Measurements from ENCODE around the gene RHOD. TPM values are rescaled to one million over a fixed set of nuclear protein-coding genes. Genes with fewer than 3 reads are reported as not detected.

RHOD gene
- total and polyA plus RNA-seq, 2 donors from 2014 or later: 20.9 to 50.2 TPM

DNA sequence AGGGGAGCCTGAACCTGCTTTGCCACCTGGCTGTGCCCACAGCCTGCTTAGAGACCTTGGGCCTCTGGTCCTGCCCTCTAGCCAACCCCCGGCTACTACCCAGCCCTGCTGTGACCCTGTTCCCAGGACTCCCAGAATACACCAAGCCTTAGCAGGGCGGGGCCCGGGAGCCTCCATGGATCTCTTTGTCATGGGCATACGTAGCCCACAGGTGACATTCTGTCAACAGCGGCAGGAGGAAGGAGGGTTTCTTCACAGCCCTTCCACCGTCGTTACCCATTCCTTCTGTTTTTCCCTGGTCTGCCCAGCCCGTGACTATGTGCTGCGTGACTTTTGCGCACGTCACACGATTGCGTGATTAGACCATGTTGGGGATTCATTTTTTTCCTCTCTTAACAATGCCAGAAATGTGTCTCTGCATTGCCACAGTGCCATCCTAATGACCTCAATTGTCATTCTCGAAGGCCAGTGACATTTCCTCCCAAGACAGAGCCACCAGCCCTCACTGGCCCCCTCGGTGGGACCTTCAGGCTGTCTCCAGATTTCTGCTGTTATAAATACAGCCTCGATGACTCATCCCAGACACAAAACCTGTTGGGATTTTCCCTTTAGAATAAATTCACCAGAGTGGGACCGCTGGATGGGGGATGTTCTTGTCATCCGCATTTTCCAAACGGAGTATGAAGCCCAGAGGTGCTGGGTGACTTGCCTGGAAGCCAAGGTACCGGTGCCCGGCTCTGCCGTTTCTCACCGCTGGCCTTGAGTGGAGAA lies 24.7 kb upstream of the RHOD start:
- H3K4me1 ChIP-seq (ENCODE audit: control insufficient read depth in 2 of 3, insufficient read depth in 2 of 3, low read depth in 1 of 3, low read length in 3 of 3): no peaks in the 10 kb centered on the region
- no peak overlapping the region for H3K9ac ChIP-seq (ENCODE audit: low read length in 3 of 3)
- no peaks in the 10 kb centered on the region for H3K27me3 ChIP-seq (ENCODE audit: control insufficient read depth, insufficient read depth, low read length)
- TF ChIP-seq, protein P1, sequence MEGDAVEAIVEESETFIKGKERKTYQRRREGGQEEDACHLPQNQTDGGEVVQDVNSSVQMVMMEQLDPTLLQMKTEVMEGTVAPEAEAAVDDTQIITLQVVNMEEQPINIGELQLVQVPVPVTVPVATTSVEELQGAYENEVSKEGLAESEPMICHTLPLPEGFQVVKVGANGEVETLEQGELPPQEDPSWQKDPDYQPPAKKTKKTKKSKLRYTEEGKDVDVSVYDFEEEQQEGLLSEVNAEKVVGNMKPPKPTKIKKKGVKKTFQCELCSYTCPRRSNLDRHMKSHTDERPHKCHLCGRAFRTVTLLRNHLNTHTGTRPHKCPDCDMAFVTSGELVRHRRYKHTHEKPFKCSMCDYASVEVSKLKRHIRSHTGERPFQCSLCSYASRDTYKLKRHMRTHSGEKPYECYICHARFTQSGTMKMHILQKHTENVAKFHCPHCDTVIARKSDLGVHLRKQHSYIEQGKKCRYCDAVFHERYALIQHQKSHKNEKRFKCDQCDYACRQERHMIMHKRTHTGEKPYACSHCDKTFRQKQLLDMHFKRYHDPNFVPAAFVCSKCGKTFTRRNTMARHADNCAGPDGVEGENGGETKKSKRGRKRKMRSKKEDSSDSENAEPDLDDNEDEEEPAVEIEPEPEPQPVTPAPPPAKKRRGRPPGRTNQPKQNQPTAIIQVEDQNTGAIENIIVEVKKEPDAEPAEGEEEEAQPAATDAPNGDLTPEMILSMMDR (IDR thresholded peaks at IDR 0.05; ENCODE audit: borderline replicate concordance, extremely low read depth, insufficient read depth): no peak
- DNase-seq (no peak), FAIRE-seq (no peak)
- intact Hi-C loops (cut with DNase I): no loop called here
- H3K9me3 ChIP-seq (ENCODE audit: control insufficient read depth in 2 of 3, insufficient read depth in 1 of 3, low read length in 3 of 3): no peaks in the 10 kb centered on the region
- no peak overlapping the region for H3K4me3 ChIP-seq (ENCODE audit: low read length in 3 of 3)
- H3K27ac ChIP-seq (ENCODE audit: low read depth in 2 of 2, low read length in 2 of 2): no peak overlapping the region
- no peaks in the 10 kb centered on the region for H3K36me3 ChIP-seq (ENCODE audit: control insufficient read depth in 2 of 3, insufficient read depth in 3 of 3, low read length in 3 of 3)

DNA sequence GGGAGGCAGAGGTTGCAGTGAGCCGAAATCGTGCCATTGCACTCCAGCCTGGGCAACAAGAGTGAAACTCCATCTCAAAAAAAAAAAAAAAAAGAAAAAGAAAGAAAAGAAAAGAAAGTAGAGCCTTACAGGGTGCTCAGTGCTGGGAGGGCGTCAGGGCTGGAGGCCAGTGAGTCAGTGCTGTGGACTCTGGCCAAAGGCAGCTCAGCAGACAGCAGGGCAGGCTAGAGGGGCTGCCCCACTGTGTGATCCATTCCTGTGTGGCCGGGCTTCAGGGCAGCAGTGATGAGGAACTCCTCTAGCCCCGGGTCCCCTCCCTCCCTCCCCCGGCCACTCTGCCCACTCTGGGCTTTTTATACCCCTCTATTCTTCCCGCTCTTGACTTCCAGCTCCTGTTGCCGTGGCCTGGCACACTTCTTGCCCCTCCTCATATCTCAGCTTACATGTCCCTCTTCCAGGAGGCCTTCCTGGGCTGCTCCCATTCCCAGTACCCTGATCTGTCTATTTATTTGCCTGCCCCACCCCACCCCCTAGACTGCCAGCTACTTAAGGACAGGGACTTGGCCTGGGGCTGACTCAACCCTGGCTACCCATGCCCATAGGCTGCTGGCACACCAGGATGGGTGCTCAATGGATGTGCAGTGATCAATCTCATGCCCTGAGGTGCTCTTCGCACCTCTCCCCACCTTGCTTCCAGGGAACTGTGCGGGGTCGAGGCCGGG lies 23.7 kb upstream of the RHOD start:
- H3K27me3 ChIP-seq (ENCODE audit: control insufficient read depth, insufficient read depth, low read length): no peaks in the 10 kb centered on the region
- H3K27ac ChIP-seq (ENCODE audit: low read depth in 2 of 2, low read length in 2 of 2): no peak overlapping the region
- H3K4me3 ChIP-seq (ENCODE audit: low read length in 3 of 3): no peak overlapping the region
- FAIRE-seq (no peak), DNase-seq (peak in 1 of 5 donors; percentile 88)
- no peaks in the 10 kb centered on the region for H3K36me3 ChIP-seq (ENCODE audit: control insufficient read depth in 2 of 3, insufficient read depth in 3 of 3, low read length in 3 of 3)
- TF ChIP-seq, protein P1 (IDR thresholded peaks at IDR 0.05; ENCODE audit: borderline replicate concordance, extremely low read depth, insufficient read depth): no peak
- intact Hi-C loops (cut with DNase I): no loop called here
- no peak overlapping the region for H3K9ac ChIP-seq (ENCODE audit: low read length in 3 of 3)
- no peaks in the 10 kb centered on the region for H3K4me1 ChIP-seq (ENCODE audit: control insufficient read depth in 2 of 3, insufficient read depth in 2 of 3, low read depth in 1 of 3, low read length in 3 of 3)
- no peaks in the 10 kb centered on the region for H3K9me3 ChIP-seq (ENCODE audit: control insufficient read depth in 2 of 3, insufficient read depth in 1 of 3, low read length in 3 of 3)

DNA sequence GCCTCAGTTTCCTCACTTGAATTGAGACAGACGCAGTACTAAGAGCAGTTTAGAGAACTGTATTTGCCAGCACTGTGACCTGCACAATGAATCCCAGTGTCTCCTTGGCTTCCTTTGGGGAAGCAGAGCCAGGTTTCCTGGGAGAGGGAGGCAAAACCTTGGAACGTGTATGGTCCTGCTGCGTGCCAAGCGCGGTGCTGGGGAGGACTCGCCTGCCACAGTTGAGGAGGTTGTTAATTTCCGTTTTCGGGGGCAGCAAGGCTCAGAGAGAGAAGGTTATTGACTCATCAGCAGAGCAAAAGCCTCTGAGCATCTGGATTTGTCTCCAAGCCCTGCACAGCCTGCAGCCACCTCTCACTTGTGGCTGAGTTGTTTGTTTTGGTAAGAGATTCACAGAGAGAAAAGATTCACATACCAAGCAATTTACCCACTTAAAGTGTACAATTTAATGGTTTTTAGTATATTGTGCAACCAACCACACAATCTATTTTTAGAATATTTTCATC lies 22.9 kb upstream of the RHOD start:
- H3K9ac ChIP-seq (ENCODE audit: low read length in 3 of 3): no peak overlapping the region
- no peaks in the 10 kb centered on the region for H3K9me3 ChIP-seq (ENCODE audit: control insufficient read depth in 2 of 3, insufficient read depth in 1 of 3, low read length in 3 of 3)
- no peaks in the 10 kb centered on the region for H3K36me3 ChIP-seq (ENCODE audit: control insufficient read depth in 2 of 3, insufficient read depth in 3 of 3, low read length in 3 of 3)
- intact Hi-C loops (cut with DNase I): no loop called here
- H3K4me1 ChIP-seq (ENCODE audit: control insufficient read depth in 2 of 3, insufficient read depth in 2 of 3, low read depth in 1 of 3, low read length in 3 of 3): no peaks in the 10 kb centered on the region
- no peak overlapping the region for H3K27ac ChIP-seq (ENCODE audit: low read depth in 2 of 2, low read length in 2 of 2)
- FAIRE-seq (no peak), DNase-seq (no peak)
- no peaks in the 10 kb centered on the region for H3K27me3 ChIP-seq (ENCODE audit: control insufficient read depth, insufficient read depth, low read length)
- TF ChIP-seq, protein P1 (IDR thresholded peaks at IDR 0.05; ENCODE audit: borderline replicate concordance, extremely low read depth, insufficient read depth): no peak
- H3K4me3 ChIP-seq (ENCODE audit: low read length in 3 of 3): no peak overlapping the region
